Right atrium auricular region (tissue), 2 donors: ENCODE measurements around the gene IRX6. TPM values are rescaled to one million over a fixed set of nuclear protein-coding genes. Genes with fewer than 3 reads are reported as not detected.

Experiments
- DNase-seq: peaks from one replicate; pipeline ENCODE4 v3.0.0-alpha.2; 2019; ENCODE audit warnings: low spot score
- H3K27ac ChIP-seq, 2 donors: fragments of 200-600 bp; sonication (generic); 1 replicate in 1 of 2; 2 replicates in 1 of 2; pipeline ENCODE4 v1.5.1; 2016 to 2019
- H3K27me3 ChIP-seq, 2 donors: fragments of 200-600 bp; sonication (generic); one replicate each; pipeline versions ENCODE4 v1.5.1 to v1.6.0; 2017 to 2019
- H3K36me3 ChIP-seq: fragments of 200-600 bp; sonication (generic); one replicate; pipeline ENCODE4 v1.5.1; 2016
- H3K4me1 ChIP-seq, 2 donors: fragments of 200-600 bp; sonication (generic); one replicate each; pipeline versions ENCODE4 v1.5.1 to v1.6.0; 2017 to 2019
- H3K4me3 ChIP-seq, 2 donors: fragments of 200-600 bp; sonication (generic); 1 replicate in 1 of 2; 2 replicates in 1 of 2; pipeline ENCODE4 v1.5.1; 2017 to 2019; ENCODE audit warnings: mild to moderate bottlenecking in 1 of 2, moderate library complexity in 1 of 2
- H3K9me3 ChIP-seq, 2 donors: fragments of 200-600 bp; sonication (generic); one replicate each; pipeline ENCODE4 v1.5.1; 2019
- total RNA-seq, 2 donors: library from RNA; depleted of rRNA; stranded (reverse); fragments of >200 nt; gene quantifications; one replicate each; pipeline ENCODE4 v1.1.0, GENCODE V29; 2016
- TF ChIP-seq, protein P1 (sequence below), 2 donors: fragments of 200-600 bp; sonication (generic); IDR thresholded peaks; one replicate each; pipeline ENCODE4 v1.5.1; 2019; ENCODE audit warnings: antibody characterized with exemption in 2 of 2

IRX6 gene
- total RNA-seq, 2 donors from 2014 or later = 0.35 TPM; not detected in 1

DNA sequence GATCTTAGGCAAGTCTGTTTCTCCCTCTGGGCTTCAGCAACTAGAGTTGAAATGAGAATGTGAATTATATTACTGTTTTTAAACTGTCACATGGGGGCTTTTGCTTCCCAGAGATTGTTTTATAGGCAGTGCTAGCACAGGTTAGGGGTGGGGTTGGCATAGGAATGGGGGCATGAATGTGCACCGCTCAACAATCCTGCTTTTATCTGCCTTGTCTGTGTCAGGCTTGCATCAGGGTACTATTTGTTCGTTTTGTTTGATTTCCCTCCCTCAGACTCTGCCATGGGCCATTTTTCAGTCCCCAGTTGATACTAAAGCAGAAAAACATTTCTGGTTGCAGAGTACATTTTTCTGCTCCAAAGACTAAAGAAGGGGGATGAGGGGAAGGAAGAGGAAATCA lies 34.6 kb upstream of the IRX6 start:
- Histone ChIP-seq H3K36me3 (no peaks in the 10 kb centered on the region), H3K27ac (no peak overlapping the region), H3K9me3 (peaks cover 0 to 9% of the 10 kb centered on the region in 2 donors), H3K27me3 (no peaks in the 10 kb centered on the region), H3K4me1 (no peaks in the 10 kb centered on the region), H3K4me3 (no peak overlapping the region)
- DNase-seq = no peak
- TF ChIP-seq, protein P1, sequence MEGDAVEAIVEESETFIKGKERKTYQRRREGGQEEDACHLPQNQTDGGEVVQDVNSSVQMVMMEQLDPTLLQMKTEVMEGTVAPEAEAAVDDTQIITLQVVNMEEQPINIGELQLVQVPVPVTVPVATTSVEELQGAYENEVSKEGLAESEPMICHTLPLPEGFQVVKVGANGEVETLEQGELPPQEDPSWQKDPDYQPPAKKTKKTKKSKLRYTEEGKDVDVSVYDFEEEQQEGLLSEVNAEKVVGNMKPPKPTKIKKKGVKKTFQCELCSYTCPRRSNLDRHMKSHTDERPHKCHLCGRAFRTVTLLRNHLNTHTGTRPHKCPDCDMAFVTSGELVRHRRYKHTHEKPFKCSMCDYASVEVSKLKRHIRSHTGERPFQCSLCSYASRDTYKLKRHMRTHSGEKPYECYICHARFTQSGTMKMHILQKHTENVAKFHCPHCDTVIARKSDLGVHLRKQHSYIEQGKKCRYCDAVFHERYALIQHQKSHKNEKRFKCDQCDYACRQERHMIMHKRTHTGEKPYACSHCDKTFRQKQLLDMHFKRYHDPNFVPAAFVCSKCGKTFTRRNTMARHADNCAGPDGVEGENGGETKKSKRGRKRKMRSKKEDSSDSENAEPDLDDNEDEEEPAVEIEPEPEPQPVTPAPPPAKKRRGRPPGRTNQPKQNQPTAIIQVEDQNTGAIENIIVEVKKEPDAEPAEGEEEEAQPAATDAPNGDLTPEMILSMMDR (IDR thresholded peaks at IDR 0.05) = no peak

DNA sequence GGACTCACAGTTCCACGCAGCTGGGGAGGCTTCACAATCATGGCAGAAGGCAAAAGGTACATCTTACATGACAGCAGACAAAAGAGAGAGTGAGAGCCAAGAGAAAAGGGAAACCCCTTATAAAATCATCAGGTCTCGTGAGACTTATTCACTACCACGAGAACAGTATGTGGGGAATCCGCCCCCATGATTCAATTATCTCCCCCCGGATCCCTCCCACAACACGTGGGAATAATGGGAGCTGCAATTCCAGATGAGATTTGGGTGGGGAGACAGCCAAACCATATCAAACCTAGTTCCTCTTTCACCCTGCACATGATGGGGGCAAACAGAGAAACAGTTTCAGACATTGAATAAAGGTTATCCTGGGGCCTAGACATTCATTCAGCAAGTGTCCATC lies 32.2 kb upstream of the IRX6 start:
- H3K4me1 ChIP-seq = no peaks in the 10 kb centered on the region
- no peak overlapping the region for H3K4me3 ChIP-seq
- no peaks in the 10 kb centered on the region for H3K36me3 ChIP-seq
- DNase-seq = no peak
- H3K9me3 ChIP-seq = peaks cover 0 to 9% of the 10 kb centered on the region in 2 donors
- TF ChIP-seq, protein P1 (IDR thresholded peaks at IDR 0.05) = no peak
- no peak overlapping the region for H3K27ac ChIP-seq
- H3K27me3 ChIP-seq = no peaks in the 10 kb centered on the region

DNA sequence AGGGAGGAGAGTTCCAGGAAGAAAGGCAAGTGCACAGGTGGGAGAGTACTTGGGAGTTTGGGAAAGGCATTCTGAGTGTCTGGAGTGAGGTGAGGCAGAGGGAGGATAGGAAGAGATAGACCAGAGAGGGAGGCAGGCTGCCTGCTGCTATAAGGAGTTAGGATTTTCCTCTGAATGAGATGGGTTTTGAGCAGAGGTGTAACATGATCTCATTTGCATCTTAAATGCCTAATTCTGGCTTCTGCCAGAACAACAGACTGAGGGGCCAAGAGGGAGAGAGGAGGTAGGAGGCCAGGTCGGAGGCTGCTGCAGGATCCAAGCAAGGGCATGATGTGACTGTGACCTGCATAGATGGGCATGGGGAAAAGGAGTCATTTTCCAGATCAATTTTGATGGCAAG lies 31.5 kb upstream of the IRX6 start:
- Histone ChIP-seq H3K4me3 (no peak overlapping the region), H3K9me3 (peaks cover 0 to 3% of the 10 kb centered on the region in 2 donors), H3K27me3 (no peaks in the 10 kb centered on the region), H3K27ac (no peak overlapping the region), H3K36me3 (no peaks in the 10 kb centered on the region), H3K4me1 (no peaks in the 10 kb centered on the region)
- DNase-seq = no peak
- TF ChIP-seq, protein P1 (IDR thresholded peaks at IDR 0.05) = no peak

DNA sequence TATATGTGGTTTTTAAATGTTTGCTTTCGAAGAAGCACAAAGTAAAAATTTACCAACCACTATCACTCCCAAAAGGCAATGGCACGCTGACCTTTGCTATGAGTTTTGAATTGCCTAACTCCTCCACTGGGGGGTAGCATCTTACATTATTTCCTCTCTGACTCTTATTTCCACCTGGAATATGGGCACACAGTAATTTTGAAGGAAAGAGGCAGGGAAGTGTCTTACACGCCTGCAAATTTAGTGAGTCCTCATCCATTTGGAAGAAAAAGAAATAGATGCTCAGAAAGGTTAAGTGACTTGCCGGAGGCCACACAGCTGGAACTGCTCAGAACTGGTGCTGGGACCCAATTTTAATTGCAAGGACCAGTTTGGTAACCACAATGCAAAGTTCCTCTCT lies 29.9 kb upstream of the IRX6 start:
- Histone ChIP-seq H3K27me3 (no peaks in the 10 kb centered on the region), H3K4me1 (no peaks in the 10 kb centered on the region), H3K9me3 (no peaks in the 10 kb centered on the region), H3K4me3 (no peak overlapping the region), H3K36me3 (no peaks in the 10 kb centered on the region), H3K27ac (no peak overlapping the region)
- TF ChIP-seq, protein P1 (IDR thresholded peaks at IDR 0.05) = no peak
- DNase-seq = no peak

DNA sequence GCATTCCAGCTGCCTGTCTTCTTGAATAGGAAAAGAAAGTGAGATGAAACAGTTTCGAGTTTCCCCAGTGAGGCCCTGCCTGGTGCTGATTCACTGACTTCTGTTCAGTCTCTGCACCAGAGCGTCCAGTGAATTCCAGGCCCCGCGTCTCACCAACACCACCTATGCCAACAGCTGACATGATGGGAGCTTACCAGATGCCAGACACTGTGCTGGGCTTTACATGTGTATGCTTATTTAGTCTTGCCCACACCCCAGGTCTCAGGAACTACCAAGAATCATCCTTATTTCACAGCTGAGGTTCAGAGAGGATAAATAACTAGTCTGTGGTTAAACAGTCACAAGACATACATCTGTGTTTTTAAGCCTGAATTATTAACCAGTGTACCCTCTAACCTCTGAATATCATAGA lies 29.1 kb upstream of the IRX6 start:
- H3K4me1 ChIP-seq = no peaks in the 10 kb centered on the region
- TF ChIP-seq, protein P1 (IDR thresholded peaks at IDR 0.05) = no peak
- DNase-seq = no peak
- H3K27me3 ChIP-seq = no peaks in the 10 kb centered on the region
- no peak overlapping the region for H3K27ac ChIP-seq
- H3K9me3 ChIP-seq = no peaks in the 10 kb centered on the region
- H3K36me3 ChIP-seq = no peaks in the 10 kb centered on the region
- no peak overlapping the region for H3K4me3 ChIP-seq
